Esophagus muscularis mucosa (tissue), 3 donors: Measurements from ENCODE around the gene MYL3.

ENCODE experiments used
- CTCF ChIP-seq, 3 experiments: fragments of 200-600 bp in 2 of 3; fragments of 450-650 bp in 1 of 3; sonication (generic) in 2 of 3; IDR thresholded peaks; one replicate each; pipeline ENCODE4 v1.5.1; 2017 to 2019; ENCODE audit warnings: antibody characterized with exemption in 3 of 3, mild to moderate bottlenecking in 2 of 3, moderate library complexity in 1 of 3
- POLR2A ChIP-seq: fragments of 450-650 bp; IDR thresholded peaks from one replicate; pipeline ENCODE4 v1.6.1; 2017; ENCODE audit warnings: antibody characterized with exemption, moderate library complexity, mild to moderate bottlenecking, low read depth
- POLR2AphosphoS5 ChIP-seq, 2 donors: sonication (generic); formaldehyde crosslinking; IDR thresholded peaks; one replicate each; pipeline ENCODE4 v1.6.1; 2017; ENCODE audit warnings: antibody characterized with exemption in 2 of 2

GRCh38 chr3:46854555-46854991 lies 8.7 kb downstream of the MYL3 start:
- no peak for TF ChIP-seq CTCF (IDR thresholded peaks at IDR 0.05)
- no peak for TF ChIP-seq POLR2A
- no peak for TF ChIP-seq POLR2AphosphoS5 (IDR thresholded peaks at IDR 0.05)
